ENCODE results near the gene ECE2.
A peak's percentile ranks its signal among the peaks of the same experiment; 100 is the strongest.
"Not testable (repeated sequence)": the region's sequence is repeated elsewhere in the genome, so short reads cannot be mapped to it uniquely, and the experiment has no call there.

The ECE2 gene

GRCh38 chr3:184241141-184241446 lies 34.7 kb upstream of the ECE2 start:
- DNase-seq, result no peak

GRCh38 chr3:184241447-184242296 lies 34.1 kb upstream of the ECE2 start:
- DNase-seq, result no peak

DNA sequence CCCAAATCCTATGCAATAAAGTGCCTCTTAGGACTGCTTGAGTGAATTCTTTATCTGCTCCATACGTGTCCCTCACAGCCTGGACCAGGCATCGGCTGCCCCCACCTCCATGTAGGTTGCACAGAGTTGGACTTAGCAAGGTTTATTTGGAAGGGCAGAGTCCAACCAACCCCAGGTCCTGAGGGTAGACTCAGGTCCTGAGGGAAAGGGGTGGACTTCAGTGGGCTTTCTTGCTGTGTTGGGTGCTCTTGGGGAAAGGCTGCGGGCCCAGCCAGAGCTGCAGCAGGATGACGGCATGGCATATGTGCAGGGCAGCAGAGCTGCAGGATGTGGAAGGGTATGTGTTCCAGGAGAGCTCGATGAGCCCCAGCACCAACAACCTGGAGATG lies 33.5 kb upstream of the ECE2 start:
- DNase-seq, result no peak

- DNase-seq, result peak; percentile 87
Measured at GRCh38 chr3:184248454-184249411, 27.1 kb upstream of the ECE2 start, which contains the start of gene ALG3. Gene ALG3 (minus strand): TSS chr3:184248962. CDS start chr3:184248940, 22 bp downstream.

DNA sequence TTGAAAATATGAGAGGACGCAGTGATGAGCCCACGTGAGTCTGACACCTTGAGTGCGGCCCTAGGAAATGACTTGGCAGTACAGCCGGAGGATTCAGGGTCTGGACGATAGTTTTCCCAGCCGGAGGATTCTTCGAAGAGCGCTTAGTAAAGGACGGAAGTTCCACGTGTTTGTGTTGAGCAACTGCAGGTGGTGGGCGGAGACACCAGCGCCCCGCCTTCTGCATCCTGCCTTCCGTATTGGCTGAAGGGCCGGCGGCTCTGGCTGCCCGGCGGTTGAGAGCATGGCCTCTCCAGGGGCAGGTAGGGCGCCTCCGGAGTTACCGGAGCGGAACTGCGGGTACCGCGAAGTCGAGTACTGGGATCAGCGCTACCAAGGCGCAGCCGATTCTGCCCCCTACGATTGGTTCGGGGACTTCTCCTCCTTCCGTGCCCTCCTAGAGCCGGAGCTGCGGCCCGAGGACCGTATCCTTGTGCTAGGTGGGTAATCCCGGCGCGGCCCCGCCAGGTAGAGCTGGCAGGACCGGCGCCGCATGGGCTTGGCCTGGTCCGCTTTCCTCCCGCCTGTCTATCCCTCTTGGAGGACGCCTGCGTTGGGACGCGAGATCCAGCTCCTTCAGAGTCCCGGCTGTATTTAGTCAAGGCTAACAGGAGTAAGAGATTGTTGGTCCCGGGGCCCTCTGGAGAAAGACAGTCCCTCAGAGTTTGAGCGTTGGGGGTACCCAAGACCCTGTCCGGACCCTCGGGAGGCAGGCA lies 26.2 kb upstream of the ECE2 start, which contains the start of gene EEF1AKMT4:
TSS of gene EEF1AKMT4 (plus strand) at position 261 of the 755 bp plus-strand sequence. CDS start at position 284, 23 bp downstream.
- DNase-seq, result peak; percentile 99

DNA sequence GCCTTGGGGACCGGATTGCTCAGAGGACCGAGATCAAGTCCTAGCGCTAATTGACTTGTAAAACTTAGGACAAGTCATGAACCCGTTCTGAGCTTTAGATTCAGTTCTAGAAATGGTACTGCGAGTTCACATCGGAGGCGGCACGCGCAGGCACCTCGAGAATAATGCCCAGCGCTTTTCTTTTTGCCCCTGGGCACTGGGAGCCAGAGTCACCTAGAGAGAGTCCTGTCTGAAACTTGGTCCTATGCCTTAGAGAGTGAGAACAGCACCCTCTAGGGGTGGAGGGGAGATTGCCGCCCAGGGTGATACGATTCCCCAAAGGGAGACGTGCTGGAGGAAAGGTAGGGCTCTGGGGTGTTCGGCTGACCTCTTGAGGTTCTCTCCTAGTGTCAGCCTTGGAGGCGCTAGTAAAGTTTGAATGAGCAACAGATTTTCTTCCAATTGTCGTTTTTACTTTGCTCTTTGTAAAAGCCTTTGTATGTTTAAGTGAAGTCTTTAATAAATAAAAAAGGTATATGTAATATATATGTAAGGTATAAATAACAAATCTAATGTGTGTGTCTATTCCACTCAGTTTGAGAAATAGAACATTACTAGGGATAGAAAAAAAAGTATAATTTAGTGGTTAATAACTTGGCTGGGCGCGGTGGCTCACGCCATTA lies 25.5 kb upstream of the ECE2 start:
- peak; percentile 92 for DNase-seq

DNA sequence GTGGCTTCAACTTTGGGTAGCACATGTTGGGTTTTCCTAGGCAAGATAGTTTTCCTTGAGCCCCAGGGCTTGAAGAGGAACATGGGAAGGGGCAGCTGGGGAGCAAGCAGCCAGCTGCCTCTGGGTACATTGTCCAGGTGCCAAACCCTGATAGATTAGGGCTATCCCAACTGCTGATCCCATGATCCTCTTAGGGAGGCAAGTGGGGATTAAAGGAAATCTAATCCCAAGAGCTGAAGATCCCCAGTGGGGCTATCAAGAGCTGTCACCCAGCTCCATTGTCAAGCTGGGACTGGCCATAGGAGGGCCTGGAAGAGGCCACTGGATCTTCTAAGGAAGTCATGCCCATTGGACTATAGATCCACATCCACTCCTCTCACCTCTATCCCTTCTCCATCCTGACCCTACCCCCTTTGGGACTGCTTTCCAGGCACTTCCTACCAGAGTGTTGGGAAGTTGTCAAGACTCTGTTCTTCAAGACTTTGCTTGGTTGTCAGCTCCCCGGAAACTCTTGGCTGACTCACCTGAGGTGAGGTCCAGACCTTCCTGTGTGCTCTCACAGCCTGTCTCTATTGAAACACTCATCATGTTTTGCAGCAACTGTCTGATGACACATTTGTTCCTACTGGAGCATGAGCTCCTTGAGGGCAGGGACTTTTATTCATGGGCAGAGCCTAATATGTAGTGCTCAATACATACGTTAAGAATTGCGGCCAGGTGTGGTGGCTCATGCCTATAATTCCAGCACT lies 20.4 kb upstream of the ECE2 start:
- DNase-seq, result no peak

DNA sequence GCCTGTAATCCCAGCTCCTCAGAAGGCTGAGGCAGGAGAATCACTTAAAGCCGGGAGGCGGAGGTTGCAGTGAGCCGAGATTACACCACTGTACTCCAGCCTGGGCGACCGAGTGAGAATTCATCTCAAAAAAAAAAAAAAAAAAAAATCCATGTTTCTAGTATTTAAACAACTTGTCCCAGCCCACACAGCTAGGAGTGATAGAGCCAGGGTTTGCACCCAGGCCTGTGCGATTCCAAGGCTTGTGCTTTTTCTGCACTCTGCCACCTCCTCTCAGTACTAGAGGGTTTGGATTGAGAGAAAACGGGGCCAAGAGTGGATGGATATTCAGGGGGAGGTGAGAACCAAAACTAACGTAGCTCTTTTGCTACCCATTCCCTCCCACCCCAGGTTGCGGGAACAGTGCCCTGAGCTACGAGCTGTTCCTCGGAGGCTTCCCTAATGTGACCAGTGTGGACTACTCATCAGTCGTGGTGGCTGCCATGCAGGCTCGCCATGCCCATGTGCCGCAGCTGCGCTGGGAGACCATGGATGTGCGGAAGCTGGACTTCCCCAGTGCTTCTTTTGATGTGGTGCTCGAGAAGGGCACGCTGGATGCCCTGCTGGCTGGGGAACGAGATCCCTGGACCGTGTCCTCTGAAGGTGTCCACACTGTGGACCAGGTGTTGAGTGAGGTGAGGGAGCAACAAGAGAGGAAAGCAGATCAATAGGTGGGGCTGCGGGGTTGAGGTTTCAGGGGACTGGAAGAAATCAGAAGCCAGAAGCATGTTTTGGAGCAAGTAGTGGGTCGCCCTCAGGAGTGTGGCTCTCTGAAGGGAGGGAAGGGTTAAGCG lies 18.5 kb upstream of the ECE2 start:
- DNase-seq, result no peak

DNA sequence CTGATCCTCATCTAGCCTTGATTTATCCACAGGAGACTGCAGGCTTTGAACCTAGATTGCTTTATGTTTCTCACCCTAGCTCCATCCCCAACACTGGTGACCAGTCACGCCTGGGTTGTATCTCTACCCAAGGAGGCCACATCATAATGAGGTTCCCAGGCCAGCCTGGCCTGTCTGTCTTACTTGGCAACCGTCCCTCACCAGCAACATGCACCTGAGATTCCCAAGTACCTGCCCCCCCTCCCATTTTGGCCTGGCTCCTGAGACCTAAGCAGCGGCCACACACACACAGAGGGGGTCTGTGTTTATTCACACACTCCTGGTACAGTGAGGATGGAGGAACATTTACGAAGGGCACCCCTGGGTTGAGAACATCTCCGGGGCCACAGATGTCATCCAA lies 16.9 kb upstream of the ECE2 start:
- no peak for DNase-seq

DNA sequence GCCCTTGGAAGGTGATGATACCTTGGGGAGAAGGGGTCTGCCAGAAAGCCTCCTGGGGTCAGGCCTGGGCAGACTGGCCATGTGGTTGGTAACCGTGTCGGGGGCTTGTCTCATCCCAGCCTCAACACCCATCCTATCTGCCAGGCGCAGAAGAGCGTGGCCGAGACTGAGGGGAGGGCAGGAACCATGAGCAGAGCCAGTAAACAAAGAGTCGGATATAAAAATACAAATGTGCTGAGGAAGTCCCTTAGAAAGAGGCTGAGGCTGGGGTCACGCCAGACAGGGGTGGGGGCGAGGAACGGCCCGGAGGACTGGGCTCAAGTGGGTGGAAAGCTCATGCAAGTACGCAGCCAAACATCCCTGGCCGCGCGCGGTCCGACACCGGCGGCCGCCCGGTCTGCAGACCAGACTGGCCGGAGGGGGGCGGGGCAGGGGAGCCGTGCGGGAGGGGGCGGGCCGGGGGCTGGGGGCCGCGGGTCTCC lies 16.4 kb upstream of the ECE2 start:
- DNase-seq, result no peak

- no peak for DNase-seq
Measured at GRCh38 chr3:184259878-184260723, 15.7 kb upstream of the ECE2 start.

DNA sequence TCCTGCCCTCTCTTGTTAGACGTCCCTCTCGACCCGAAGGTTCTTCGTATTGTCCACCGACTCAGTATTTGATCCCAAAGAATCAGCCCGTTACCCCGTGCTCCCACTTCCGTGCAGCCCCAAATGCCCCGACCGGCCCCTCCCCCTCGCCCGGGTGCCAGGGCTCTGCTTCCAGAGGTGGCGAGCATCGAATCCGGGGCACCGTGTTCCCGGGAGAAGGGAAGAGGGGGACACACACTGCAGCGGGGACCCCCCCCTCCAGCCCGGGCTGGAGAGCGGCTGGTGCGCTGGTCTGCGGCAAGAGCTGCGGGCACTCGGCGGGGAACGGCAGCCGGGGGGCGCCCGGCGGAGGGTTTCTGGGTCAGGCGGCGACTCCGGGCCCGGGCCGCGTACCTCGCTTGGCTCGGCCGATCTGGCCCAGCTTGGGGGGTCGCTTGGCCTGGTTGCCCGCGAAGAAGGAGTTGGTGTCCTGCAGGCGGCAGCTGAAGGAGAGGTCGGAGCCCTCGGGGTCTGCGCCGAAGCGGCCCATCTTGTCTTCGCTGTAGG lies 15.0 kb upstream of the ECE2 start:
- DNase-seq, result no peak

GRCh38 chr3:184261270-184261853 lies 14.5 kb upstream of the ECE2 start, which contains the start of gene CAMK2N2:
Gene CAMK2N2 (minus strand): TSS chr3:184261553. CDS start chr3:184261285, 268 bp downstream.
- DNase-seq, result peak; percentile 13

DNA sequence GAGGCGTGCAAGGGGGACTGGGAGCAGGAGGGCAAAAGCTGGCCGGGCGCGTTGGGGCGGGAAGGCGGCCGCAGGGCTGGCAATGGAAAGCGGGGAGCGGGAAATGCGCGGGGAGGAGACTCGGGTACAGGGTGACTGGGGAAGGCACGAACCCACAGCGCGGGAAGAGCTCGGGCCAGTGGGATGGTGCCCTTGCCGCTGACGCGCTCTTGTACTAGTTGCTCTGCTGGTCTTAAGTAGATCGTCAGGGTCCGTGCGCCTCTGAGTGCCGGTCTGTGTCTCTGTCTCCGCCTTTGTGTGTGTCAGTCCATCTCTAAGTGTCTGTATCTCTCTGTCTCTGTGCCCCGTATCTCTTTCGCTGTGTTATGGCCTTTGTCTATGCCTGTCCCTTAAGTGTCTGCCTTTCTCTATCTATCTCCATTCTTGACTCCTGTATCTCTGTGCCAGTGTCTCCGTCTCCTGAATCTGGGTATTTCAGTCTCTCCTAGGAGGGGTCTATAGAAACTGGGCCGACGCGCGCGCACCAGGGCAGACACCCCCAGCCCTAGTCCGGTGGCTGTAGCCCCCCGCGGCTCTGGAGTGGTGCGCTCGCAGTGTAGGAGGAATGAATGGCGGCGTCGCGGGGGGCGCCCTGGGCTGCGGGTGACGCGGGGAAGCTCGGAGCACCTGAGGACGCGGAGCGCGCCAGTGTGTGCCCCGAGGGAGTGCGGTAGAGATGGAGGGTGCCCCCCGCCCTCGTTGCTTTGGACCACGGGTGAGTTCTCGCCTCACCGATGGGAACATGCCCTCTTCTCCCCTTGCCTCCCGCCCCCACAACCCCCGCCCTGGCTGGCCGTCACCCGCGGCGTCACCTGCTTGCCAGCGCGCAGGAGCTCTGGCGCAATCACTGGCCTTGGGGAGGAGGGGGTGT lies 13.7 kb upstream of the ECE2 start:
- peak; percentile 10 for DNase-seq

- DNase-seq, result peak; percentile 18
Measured at GRCh38 chr3:184262764-184263179, 13.1 kb upstream of the ECE2 start.

GRCh38 chr3:184267249-184267648 lies 8.6 kb upstream of the ECE2 start:
- DNase-seq, result not testable (repeated sequence)

- no peak for DNase-seq
Measured at GRCh38 chr3:184272269-184272668, 3.6 kb upstream of the ECE2 start.

- DNase-seq, result no peak
Measured at GRCh38 chr3:184275381-184275701, 481 bp upstream of the ECE2 start.

Data from inflammatory macrophage treated with lipopolysaccharide for 4 hours (primary cell).